ENCODE results near the gene RASA3. TPM values are rescaled to one million over a fixed set of nuclear protein-coding genes. Genes with fewer than 3 reads are reported as not detected.

RASA3 gene
- total RNA-seq, 2 donors from 2014 or later: 10.2 to 13.2 TPM

- Histone ChIP-seq H3K4me3 (no peak overlapping the region), H3K9me3 (no peaks in the 10 kb centered on the region), H3K4me1 (peaks cover 0 to 18% of the 10 kb centered on the region in 2 donors), H3K36me3 (peaks cover 7% of the 10 kb centered on the region), H3K27me3 (no peaks in the 10 kb centered on the region), H3K27ac (peak overlapping the region; percentile 46 to 81)
- no peak for TF ChIP-seq CTCF (IDR thresholded peaks at IDR 0.05)
- no peak for DNase-seq (ENCODE audit: low spot score)
Observed at GRCh38 chr13:113969973-113970611, 162.3 kb downstream of the RASA3 start.

GRCh38 chr13:113969311-113969972 is 163.0 kb downstream of the RASA3 start:
- Histone ChIP-seq H3K36me3 (peaks cover under 1% of the 10 kb centered on the region), H3K27me3 (no peaks in the 10 kb centered on the region), H3K9me3 (no peaks in the 10 kb centered on the region), H3K27ac (no peak overlapping the region), H3K4me3 (no peak overlapping the region), H3K4me1 (peaks cover 0 to 18% of the 10 kb centered on the region in 2 donors)
- no peak for TF ChIP-seq CTCF (IDR thresholded peaks at IDR 0.05)
- DNase-seq (ENCODE audit: low spot score): no peak

DNA sequence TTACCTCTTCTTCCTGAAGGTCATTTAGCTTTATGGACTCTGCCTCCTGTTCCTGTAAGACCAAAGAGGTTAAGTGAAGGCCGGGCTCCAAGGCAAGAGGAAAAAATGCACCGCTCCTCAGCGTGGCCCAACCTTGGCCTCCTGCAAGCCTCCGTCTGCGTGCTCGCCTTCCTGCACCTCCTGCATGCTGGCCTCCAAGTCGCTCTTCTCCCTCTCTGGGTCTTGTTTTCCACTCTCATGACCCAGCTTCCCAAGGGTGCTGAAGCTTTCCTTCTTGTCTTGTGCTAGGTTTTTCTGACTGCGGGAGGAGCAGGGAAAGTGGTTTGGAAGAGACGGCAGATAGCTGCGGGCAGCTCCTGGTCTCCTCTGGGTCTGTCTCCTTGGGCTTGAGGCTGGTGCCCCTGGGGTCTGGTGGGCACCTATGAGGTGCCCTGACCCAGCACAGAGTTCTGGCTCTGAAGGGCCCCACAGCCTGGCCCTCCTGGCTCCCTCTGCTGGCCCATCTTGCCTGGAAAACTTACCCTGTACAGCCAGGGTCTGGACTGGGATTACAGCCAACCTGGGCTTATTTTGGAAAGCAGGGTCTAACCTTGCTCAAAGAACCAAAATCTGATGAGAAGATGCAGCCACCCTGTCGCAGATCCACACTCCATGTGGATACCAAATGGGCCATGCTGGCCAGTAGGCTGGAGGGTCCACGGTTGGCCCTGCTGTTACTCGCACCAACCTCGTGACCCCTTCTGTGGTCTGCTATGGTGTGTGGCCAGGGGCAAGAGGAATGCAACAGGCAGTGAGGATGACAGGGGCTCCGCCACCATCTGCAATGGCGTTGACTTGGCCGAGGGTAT is 163.7 kb downstream of the RASA3 start:
- no peak for DNase-seq (ENCODE audit: low spot score)
- H3K4me3 ChIP-seq: no peak overlapping the region

GRCh38 chr13:113967729-113968462 is 164.5 kb downstream of the RASA3 start:
- Histone ChIP-seq H3K27me3 (no peaks in the 10 kb centered on the region), H3K4me3 (no peak overlapping the region), H3K27ac (no peak overlapping the region), H3K36me3 (no peaks in the 10 kb centered on the region), H3K4me1 (peaks cover 0 to 18% of the 10 kb centered on the region in 2 donors), H3K9me3 (no peaks in the 10 kb centered on the region)
- no peak for TF ChIP-seq CTCF (IDR thresholded peaks at IDR 0.05)
- no peak for DNase-seq (ENCODE audit: low spot score)

More for the DNA sequence above, 163.7 kb downstream of the RASA3 start:
- H3K9me3 ChIP-seq: no peaks in the 10 kb centered on the region
- H3K27ac ChIP-seq: no peak overlapping the region
- no peak for TF ChIP-seq CTCF (IDR thresholded peaks at IDR 0.05)
- no peaks in the 10 kb centered on the region for H3K36me3 ChIP-seq
- H3K4me1 ChIP-seq: peaks cover 0 to 18% of the 10 kb centered on the region in 2 donors
- no peaks in the 10 kb centered on the region for H3K27me3 ChIP-seq

DNA sequence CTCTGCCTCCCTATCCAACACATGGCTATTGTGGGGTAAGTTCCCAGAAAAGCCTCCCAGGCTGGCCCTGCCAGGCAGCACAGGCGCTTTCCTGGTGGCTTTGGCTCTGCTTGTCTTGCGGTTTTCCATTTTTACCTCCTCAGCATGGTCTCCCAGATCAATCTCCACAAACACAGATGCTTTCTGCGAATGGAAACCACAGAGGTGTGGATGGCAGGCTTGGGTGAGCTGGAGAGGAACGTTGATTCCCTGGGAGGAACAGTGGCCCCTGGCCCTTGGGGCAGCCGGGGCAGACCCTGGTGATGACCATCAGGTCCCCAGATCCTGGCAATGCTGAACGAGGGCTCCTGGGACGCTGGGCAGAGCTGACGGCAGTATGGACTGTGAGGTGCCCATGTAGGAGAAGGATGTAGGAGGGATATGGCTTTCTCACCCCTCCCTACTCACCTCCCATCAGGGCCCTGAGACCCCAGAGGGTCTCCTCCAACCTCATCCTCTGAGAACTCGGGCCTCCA is 165.2 kb downstream of the RASA3 start:
- Histone ChIP-seq H3K36me3 (no peaks in the 10 kb centered on the region), H3K27me3 (no peaks in the 10 kb centered on the region), H3K4me3 (no peak overlapping the region), H3K4me1 (peaks cover 0 to 18% of the 10 kb centered on the region in 2 donors), H3K27ac (no peak overlapping the region), H3K9me3 (no peaks in the 10 kb centered on the region)
- no peak for TF ChIP-seq CTCF (IDR thresholded peaks at IDR 0.05)
- no peak for DNase-seq (ENCODE audit: low spot score)

Data from right atrium auricular region (tissue), 2 donors.